ENCODE measurements around the gene CTDSPL2. TPM values are rescaled to one million over a fixed set of nuclear protein-coding genes. Genes with fewer than 3 reads are reported as not detected.
"Not testable (repeated sequence)": the region's sequence is repeated elsewhere in the genome, so short reads cannot be mapped to it uniquely, and the experiment has no call there.

The CTDSPL2 gene
- polyA plus RNA-seq, 1 experiment: 59.6 TPM

DNA sequence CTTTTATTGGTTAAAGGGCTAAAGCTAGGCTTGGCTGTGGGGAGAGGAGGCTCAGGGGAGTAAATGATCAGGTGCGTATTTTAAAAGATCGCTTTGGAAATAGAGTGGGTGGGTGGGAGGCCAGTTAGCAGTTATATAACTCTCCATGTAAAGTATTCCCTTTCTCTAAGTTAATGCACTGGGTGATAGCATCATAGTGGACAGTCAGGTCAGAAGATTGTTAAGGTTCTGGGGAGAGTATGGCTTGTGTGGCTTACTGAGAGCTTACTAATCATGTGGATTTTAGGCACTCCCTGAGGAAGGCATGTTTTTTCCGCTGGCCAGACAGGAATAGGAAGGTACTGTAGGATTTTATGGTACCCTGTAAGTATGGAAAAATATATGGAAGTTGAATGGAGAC, 103.2 kb downstream of the CTDSPL2 start:
- H3K27ac ChIP-seq (ENCODE audit: low read depth, low read length): no peak overlapping the region
- peaks cover 3% of the 10 kb centered on the region; the same call in 1 of the 2 replicates for H3K9me3 ChIP-seq (ENCODE audit: control insufficient read depth, insufficient read depth, low read length)
- no peak overlapping the region for H3K4me3 ChIP-seq (ENCODE audit: low read depth, low read length)
- POLR2A ChIA-PET: no interaction called here
- no peak for DNase-seq (ENCODE audit: low read depth, low spot score)
- CTCF ChIA-PET: interaction anchor here (2.4 kb wide), 1 partner anchor 29 kb away, joined by 6 read pairs; no protein-coding TSS in a partner anchor
- H3K27me3 ChIP-seq (ENCODE audit: control insufficient read depth, insufficient read depth, low read length): no peaks in the 10 kb centered on the region
- TF ChIP-seq, protein P1, sequence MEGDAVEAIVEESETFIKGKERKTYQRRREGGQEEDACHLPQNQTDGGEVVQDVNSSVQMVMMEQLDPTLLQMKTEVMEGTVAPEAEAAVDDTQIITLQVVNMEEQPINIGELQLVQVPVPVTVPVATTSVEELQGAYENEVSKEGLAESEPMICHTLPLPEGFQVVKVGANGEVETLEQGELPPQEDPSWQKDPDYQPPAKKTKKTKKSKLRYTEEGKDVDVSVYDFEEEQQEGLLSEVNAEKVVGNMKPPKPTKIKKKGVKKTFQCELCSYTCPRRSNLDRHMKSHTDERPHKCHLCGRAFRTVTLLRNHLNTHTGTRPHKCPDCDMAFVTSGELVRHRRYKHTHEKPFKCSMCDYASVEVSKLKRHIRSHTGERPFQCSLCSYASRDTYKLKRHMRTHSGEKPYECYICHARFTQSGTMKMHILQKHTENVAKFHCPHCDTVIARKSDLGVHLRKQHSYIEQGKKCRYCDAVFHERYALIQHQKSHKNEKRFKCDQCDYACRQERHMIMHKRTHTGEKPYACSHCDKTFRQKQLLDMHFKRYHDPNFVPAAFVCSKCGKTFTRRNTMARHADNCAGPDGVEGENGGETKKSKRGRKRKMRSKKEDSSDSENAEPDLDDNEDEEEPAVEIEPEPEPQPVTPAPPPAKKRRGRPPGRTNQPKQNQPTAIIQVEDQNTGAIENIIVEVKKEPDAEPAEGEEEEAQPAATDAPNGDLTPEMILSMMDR (IDR thresholded peaks at IDR 0.05; ENCODE audit: low read depth, low read length): no peak

- not testable (repeated sequence) for H3K27ac ChIP-seq (ENCODE audit: low read depth, low read length); H3K9me3 ChIP-seq (ENCODE audit: control insufficient read depth, insufficient read depth, low read length); H3K4me3 ChIP-seq (ENCODE audit: low read depth, low read length); DNase-seq (ENCODE audit: low read depth, low spot score); H3K27me3 ChIP-seq (ENCODE audit: control insufficient read depth, insufficient read depth, low read length)
- ChIA-PET POLR2A (interaction anchor here (0.7 kb wide), 1 partner anchor 14 kb away, joined by 5 read pairs; no protein-coding TSS in a partner anchor), CTCF (interaction anchor here (2.4 kb wide), 1 partner anchor 31 kb away, joined by 6 read pairs; no protein-coding TSS in a partner anchor)
Observed at GRCh38 chr15:44532275-44532674, 104.8 kb downstream of the CTDSPL2 start.

- H3K9me3 ChIP-seq (ENCODE audit: control insufficient read depth, insufficient read depth, low read length): peaks cover 3% of the 10 kb centered on the region; the same call in 1 of the 2 replicates
- TF ChIP-seq, protein P1 (IDR thresholded peaks at IDR 0.05; ENCODE audit: low read depth, low read length): no peak
- ChIA-PET POLR2A (interaction anchor here (0.7 kb wide), 1 partner anchor 13 kb away, joined by 5 read pairs; no protein-coding TSS in a partner anchor), CTCF (interaction anchor here (2.4 kb wide), 1 partner anchor 31 kb away, joined by 6 read pairs; no protein-coding TSS in a partner anchor)
- H3K4me3 ChIP-seq (ENCODE audit: low read depth, low read length): no peak overlapping the region
- H3K27me3 ChIP-seq (ENCODE audit: control insufficient read depth, insufficient read depth, low read length): no peaks in the 10 kb centered on the region
- no peak for DNase-seq (ENCODE audit: low read depth, low spot score)
- no peak overlapping the region for H3K27ac ChIP-seq (ENCODE audit: low read depth, low read length)
Observed at GRCh38 chr15:44532689-44533088, 105.3 kb downstream of the CTDSPL2 start.

DNA sequence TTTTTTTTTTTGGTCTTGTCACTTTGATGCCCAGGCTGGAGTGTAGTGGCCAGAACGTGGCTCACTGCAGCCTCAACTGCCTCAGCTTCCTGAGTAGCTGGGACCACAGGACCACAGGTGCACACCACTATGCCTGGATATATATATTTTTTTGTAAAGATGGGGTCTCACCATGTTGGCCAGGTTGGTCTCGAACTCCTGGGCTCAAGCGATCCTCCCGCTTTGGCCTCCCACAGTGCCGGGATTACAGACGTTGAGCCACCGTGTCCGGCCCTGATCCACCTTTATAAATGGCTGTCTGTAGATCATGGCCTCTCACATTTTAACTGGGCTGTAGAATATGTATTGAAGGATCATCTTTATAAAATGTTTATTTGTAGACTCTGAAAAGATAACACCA, 107.7 kb downstream of the CTDSPL2 start:
- Histone ChIP-seq H3K27me3 (ENCODE audit: control insufficient read depth, insufficient read depth, low read length) (no peaks in the 10 kb centered on the region), H3K27ac (ENCODE audit: low read depth, low read length) (no peak overlapping the region), H3K4me3 (ENCODE audit: low read depth, low read length) (no peak overlapping the region), H3K9me3 (ENCODE audit: control insufficient read depth, insufficient read depth, low read length) (peaks cover 3% of the 10 kb centered on the region; the same call in 1 of the 2 replicates)
- POLR2A ChIA-PET: no interaction called here
- CTCF ChIA-PET: interaction anchor here (0.7 to 1.0 kb wide), 2 partner anchors 34 to 621 kb away, joined by 3 read pairs; no protein-coding TSS in a partner anchor
- TF ChIP-seq, protein P1 (IDR thresholded peaks at IDR 0.05; ENCODE audit: low read depth, low read length): no peak
- DNase-seq (ENCODE audit: low read depth, low spot score): no peak

DNA sequence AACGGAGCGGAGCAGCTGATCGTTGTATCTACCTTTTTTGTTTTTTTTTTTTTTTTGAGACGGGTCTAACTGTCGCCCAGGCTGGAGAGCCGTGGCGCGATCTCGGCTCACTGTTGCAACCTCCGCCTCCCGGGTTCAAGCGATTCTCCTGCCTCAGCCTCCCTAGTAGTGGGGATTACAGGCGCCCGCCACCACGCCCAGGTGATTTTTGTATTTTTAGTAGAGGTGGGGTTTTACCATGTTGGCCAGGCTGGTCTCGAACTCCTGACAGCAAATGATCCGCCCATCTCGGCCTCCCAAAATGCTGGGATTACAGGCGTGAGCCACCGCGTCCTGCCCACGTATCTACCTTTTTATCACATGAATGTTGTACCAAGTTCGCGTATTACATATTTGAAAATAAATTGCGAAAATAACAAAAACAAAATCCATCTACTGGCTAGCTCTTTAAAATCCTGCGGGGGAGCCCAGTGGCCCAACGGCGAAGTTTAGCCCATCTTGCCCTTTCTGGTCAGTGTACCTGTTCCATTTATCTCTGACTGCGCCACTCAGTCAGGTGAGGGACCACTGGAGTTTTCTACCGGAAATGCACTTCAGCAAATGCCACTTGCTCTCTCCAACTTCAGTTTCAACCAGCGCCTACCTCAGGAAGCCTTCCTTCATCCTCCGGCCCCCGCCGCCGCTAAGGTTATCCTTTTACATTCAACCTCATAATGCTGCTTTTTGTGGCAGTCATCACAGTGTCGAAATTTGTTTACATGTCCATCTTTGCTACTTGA, 108.3 kb downstream of the CTDSPL2 start:
- Histone ChIP-seq H3K4me3 (ENCODE audit: low read depth, low read length) (peak overlapping the region; percentile 84), H3K9me3 (ENCODE audit: control insufficient read depth, insufficient read depth, low read length) (peaks cover 3% of the 10 kb centered on the region; the same call in 1 of the 2 replicates), H3K27me3 (ENCODE audit: control insufficient read depth, insufficient read depth, low read length) (no peaks in the 10 kb centered on the region), H3K27ac (ENCODE audit: low read depth, low read length) (peak overlapping the region; percentile 97)
- TF ChIP-seq, protein P1 (IDR thresholded peaks at IDR 0.05; ENCODE audit: low read depth, low read length): no peak
- ChIA-PET CTCF (interaction anchor here (0.7 to 1.0 kb wide), 2 partner anchors 34 to 622 kb away, joined by 3 read pairs; no protein-coding TSS in a partner anchor), POLR2A (no interaction called here)
- no peak for DNase-seq (ENCODE audit: low read depth, low spot score)

Data from AG04450 (cell line).